Measurements from ENCODE around the gene TBC1D3B.
"Not testable (repeated sequence)": the region's sequence is repeated elsewhere in the genome, so short reads cannot be mapped to it uniquely, and the experiment has no call there.

The TBC1D3B gene

DNA sequence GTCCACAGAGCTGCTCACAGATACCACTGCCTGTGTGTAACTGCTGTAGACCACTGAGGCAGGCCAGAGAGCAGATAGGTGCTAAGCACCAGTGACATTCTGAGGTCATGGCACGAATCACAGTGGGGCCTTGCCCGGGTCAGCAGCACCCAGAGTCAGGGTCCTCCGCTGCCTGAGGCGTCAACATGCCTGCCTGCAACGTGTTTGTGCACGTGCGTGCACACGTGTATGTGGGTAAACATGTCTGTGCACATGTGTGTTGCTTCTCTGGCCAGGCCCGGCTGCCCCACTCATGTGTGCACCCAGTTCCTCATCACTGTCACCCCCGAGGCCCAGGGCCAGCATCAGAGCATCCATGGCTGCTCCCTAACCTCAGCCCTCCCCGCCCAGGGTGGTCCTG, at the start of gene TBC1D3B:
Gene TBC1D3B (minus strand): TSS at position 101 of the 400 bp plus-strand sequence. CDS start 1,586 bp downstream, outside the sequence.
- not testable (repeated sequence) for DNase-seq (ENCODE audit: low spot score)

GRCh38 chr17:36222967-36223366, 46.5 kb upstream of the TBC1D3B start:
- not testable (repeated sequence) for DNase-seq (ENCODE audit: low spot score)

DNA sequence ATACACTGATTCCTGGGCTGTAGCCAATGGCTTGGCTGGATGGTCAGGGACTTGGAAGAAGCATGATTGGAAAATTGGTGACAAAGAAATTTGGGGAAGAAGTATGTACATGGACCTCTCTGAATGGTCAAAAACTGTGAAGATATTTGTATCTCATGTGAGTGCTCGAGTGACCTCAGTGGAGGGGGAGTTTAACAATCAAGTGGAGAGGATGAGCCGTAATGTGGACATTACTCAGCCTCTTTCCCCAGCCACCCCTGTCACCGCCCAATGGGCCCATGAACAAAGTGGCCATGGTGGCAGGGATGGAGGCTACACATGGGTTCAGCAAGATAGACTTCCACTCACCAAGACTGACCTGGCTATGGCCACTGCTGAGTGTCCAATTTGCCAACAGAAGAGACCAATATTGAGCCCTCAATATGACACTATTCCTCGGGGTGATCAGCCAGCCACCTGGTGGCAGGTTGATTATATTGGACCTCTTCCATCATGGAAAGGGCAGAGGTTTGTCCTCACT, 45.2 kb upstream of the TBC1D3B start:
- not testable (repeated sequence) for DNase-seq (ENCODE audit: low spot score)

- not testable (repeated sequence) for DNase-seq (ENCODE audit: low spot score)
Measured at GRCh38 chr17:36220737-36221580, 44.5 kb upstream of the TBC1D3B start.

GRCh38 chr17:36219556-36219955, 43.1 kb upstream of the TBC1D3B start:
- not testable (repeated sequence) for DNase-seq (ENCODE audit: low spot score)

GRCh38 chr17:36215406-36216308, 39.2 kb upstream of the TBC1D3B start:
- DNase-seq (ENCODE audit: low spot score), result not testable (repeated sequence)

- DNase-seq (ENCODE audit: low spot score), result no peak
Measured at GRCh38 chr17:36214918-36215317, 38.5 kb upstream of the TBC1D3B start.

DNA sequence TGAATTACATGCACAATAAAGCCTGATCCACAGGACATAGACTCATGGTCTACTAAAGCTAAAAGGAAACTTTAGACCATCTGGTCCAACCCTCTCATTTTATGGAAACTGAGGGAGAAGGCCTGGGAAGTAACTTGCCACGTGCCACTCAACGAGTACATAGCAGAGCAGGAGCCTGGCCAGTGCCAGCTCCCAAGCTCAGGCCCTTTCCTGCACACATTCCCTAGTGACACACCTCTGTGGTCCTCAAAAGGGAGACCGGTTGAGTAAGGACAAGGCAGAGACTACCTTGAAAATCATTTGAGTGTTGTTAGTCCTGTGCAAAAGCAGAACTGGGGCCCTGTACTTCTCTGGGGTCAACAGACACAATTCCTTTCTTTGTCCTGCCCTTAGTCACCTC, 37.3 kb upstream of the TBC1D3B start:
- no peak for DNase-seq (ENCODE audit: low spot score)

- DNase-seq (ENCODE audit: low spot score), result no peak
Measured at GRCh38 chr17:36212966-36213365, 36.5 kb upstream of the TBC1D3B start.

DNA sequence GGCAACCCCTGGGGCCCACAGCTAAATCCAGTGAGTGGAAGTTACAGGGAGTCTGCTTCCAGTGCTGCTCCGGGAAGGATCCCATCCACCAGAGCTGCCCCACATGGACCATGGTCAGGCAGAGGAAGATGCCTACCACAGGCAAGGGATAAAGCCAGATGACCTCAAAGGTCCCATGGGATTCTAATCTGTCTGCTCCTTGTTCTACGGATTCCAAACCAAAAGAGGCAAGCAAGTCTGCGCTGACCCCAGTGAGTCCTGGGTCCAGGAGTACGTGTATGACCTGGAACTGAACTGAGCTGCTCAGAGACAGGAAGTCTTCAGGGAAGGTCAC, 35.8 kb upstream of the TBC1D3B start:
- no peak for DNase-seq (ENCODE audit: low spot score)

DNA sequence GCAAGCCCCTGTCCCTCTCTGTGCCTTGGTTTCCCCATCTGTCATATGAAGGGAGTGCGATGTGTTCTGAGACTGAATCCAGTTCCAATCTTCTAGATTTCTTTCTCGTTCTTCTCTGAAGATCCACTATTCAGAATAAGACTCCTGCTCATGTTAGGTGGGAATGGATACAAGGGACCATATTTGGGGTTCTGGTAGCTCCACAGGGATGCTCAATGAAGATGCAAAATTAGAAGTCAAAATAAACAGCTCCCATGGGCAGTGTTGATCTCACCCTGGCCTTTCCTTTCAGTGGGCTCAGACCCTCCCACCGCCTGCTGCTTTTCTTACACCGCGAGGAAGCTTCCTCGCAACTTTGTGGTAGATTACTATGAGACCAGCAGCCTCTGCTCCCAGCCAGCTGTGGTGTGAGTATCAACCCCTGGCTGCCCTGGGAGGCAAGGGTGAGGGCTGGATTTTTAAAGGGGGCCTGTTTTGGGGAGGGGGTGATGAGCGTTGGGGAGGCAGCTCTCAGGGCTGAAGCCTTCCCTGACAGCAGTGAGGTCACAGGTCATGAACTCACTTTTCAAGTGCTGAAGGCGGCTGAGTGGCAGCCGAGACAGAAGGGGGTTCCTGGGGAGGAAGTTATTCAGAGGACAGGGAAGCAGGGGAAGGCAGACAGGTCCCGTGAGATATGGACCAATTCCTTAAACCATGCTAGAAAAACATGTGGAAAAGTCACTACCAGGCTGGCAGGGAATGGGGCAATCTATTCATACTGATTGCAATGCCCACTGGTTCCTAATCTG, 35.2 kb upstream of the TBC1D3B start:
- DNase-seq (ENCODE audit: low spot score), result not testable (repeated sequence)

GRCh38 chr17:36210439-36211211, 34.2 kb upstream of the TBC1D3B start, which contains the start of gene CCL4L2:
Gene CCL4L2 (plus strand): TSS chr17:36211063.
- DNase-seq (ENCODE audit: low spot score), result not testable (repeated sequence)

GRCh38 chr17:36209575-36209974, 33.1 kb upstream of the TBC1D3B start:
- no peak for DNase-seq (ENCODE audit: low spot score)

DNA sequence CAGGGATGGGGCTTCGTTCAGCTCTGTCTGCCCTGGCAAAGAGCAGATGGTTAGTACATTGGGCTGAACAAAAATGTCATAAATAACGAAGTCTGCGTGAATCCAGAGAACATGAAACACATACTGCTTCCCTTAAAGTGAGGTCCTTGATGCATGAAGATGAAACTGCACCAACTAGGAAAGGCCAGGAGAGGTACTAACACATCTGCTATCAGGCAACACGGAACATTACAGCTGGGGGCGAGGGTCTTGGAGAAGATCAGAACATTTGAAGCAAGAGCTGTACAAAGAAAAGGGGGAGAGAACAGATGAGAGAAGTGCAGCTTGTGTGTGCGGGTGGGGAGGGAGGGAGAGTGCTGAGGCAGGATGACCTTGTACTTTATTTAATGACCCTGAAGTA, 30.9 kb upstream of the TBC1D3B start:
- DNase-seq (ENCODE audit: low spot score), result not testable (repeated sequence)

DNA sequence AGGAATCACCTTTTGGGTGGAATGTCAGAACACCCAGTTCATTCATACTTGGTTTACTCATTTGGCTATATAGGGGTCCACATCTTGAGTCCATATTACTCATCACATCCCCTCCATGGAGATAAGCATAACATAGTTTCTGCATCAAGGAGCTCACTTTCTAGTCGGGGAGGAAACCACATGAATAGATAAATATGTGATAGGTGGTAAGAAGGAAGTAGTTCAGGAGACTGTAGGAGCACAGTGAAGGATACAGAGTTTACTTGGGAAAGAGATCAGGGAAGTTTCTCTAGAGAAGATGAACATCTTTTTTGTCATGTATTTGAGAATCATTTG, 30.0 kb upstream of the TBC1D3B start:
- not testable (repeated sequence) for DNase-seq (ENCODE audit: low spot score)

- no peak for DNase-seq (ENCODE audit: low spot score)
Measured at GRCh38 chr17:36205637-36206485, 29.4 kb upstream of the TBC1D3B start.

DNA sequence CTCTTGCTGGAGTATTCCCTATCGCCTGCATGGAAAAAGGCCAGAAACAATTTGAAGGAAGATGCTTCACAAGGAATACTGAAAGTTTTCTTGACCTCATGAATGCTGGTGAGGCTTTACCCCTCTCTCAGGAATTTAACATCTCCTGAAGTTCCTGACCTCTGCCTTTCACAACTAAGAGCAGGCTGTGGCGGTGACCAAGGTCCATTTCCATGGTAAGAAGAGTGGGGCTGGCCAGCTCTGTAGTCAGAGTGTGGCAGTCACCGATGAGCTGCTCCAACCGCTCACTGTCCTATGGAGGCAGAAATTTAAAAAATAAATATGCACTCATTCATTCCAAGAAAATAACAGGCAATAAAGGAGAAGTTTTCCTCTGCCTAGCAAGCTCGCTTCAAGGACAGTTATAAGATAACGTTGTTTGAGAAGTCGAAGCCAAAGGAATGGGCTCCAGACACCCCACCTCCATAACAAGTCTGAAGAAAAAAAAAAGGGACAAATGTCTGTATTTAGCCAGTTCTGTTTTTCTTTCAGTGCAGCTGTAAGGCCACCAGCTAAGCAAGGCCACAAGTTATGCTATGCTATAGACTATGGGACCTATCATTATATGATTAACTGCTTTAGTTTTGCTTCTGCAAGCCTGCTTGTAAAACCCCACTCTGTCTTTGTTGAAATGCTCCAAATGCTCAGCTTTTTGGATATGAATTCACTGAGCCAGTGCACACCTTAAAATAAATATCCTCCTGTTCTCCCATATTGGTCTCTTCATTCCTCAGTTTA, 28.5 kb upstream of the TBC1D3B start:
- DNase-seq (ENCODE audit: low spot score), result no peak

GRCh38 chr17:36203335-36203734, 26.9 kb upstream of the TBC1D3B start:
- DNase-seq (ENCODE audit: low spot score), result no peak

DNA sequence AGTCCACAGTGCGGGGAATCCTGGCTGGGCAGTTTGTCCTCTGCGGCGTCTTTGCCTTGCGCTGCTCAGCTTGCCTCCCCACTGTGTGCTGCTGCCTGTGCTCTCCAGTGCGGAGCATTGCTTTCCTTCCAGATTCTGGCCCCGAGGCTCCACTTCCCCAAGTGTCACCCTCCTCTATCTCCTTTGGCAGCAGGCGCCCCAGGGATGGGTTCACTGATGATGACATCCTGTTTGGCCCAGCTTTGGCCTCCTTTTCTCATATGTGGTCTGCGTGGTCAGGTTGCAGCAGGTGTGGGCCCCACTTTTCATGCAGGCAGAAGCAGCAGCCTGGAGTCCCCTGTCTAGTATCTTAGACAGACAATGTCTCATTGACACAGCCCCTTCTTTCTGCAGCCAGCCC, 25.1 kb upstream of the TBC1D3B start:
- DNase-seq (ENCODE audit: low spot score), result not testable (repeated sequence)

Data from RKO (cell line).